K562 treated with DMSO at 1 percent for 48 hours (cell line): ENCODE results near the gene MAB21L1. TPM values are rescaled to one million over a fixed set of nuclear protein-coding genes. Genes with fewer than 3 reads are reported as not detected.

Experiments
- total RNA-seq: library from RNA; unstranded; fragments of 300-600 nt; gene quantifications from 2 replicates; pipeline ENCODE4 v1.2.3, GENCODE V29; 2022; ENCODE audit warnings: low replicate concordance; ENCODE audit errors: extremely low read depth

MAB21L1 gene
- total RNA-seq = not detected in 2 replicates

GRCh38 chr13:35475960-35476943 is at the start of gene MAB21L1:
Gene MAB21L1, minus strand, starts transcription at chr13:35476689. Its CDS starts 551 bp downstream, at chr13:35476138.

